ENCODE data around the gene PPP1R13B.

DNA sequence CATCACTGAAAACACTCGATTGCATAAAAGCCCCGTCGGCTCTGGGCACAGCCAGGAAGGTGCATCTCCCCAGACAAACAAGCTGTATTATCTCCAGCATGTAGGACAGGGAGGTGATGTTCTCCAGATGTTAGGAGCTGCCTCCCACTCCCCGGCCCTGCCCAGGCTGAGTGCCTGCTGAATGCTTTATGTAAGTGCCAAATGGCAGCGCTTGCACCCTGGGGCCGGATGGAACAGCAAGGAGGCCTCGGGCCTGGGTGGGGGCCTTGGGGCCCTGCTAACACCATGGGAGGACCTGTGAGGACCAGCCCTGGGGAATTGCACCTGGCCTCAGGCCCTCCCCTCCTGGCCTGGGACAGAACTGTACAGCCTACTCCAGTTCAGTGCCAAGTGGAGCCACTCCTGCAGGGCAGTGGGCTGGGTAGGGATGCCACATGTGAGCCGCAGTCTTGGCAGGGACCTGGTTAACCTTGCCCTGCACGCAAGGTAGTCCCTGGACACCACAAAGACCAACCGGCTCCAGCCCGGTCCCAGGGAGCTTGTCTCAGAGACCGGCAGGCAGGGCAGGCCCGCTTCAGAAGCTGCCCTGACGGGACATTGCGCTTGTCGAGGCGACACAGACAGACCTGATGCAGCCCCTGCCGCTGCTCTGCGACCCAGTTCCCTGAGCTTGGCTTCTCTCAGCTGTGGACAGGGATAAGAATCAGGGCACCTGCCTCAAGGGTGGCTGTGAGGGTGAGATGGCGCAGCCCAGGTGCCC is 35.3 kb upstream of the PPP1R13B start:
- TF ChIP-seq POLR2A (IDR thresholded peaks at IDR 0.05; ENCODE audit: low read depth) = no peak
- no peak for TF ChIP-seq CTCF (IDR thresholded peaks at IDR 0.05)
- no peak for TF ChIP-seq POLR2AphosphoS5 (IDR thresholded peaks at IDR 0.05)
- TF ChIP-seq EP300 (IDR thresholded peaks at IDR 0.05) = no peak
